Nephron (organoid): ENCODE measurements around the gene TJP1.

Experiments
- H3K27ac Mint-ChIP-seq, 3 experiments: 2 replicates each; pipeline ENCODE4 v1.8.0; 2020; ENCODE audit warnings: mixed read lengths in 3 of 3, mild to moderate bottlenecking in 2 of 3, moderate library complexity in 1 of 3
- H3K27me3 Mint-ChIP-seq: 2 replicates; pipeline ENCODE4 v1.8.0; 2021; ENCODE audit warnings: low read depth, mild to moderate bottlenecking, moderate library complexity, mixed read lengths
- H3K36me3 Mint-ChIP-seq: 2 replicates; pipeline ENCODE4 v1.8.0; 2020; ENCODE audit warnings: low read depth, mixed read lengths
- H3K4me1 Mint-ChIP-seq: 2 replicates; pipeline ENCODE4 v1.8.0; 2020; ENCODE audit warnings: mixed read lengths
- H3K4me3 Mint-ChIP-seq, 3 experiments: 2 replicates each; pipeline ENCODE4 v1.8.0; 2020; ENCODE audit warnings: mild to moderate bottlenecking in 3 of 3, mixed read lengths in 3 of 3, moderate library complexity in 2 of 3
- H3K9me3 Mint-ChIP-seq: 2 replicates; pipeline ENCODE4 v1.8.0; 2020; ENCODE audit warnings: mixed read lengths
- TF ChIP-seq, protein P1 (sequence below), 3 experiments: fragments of 200-600 bp; sonication (generic); IDR thresholded peaks; one replicate each; pipeline ENCODE4 v1.5.0; 2021; ENCODE audit warnings: antibody characterized with exemption in 3 of 3; ENCODE audit not compliant: unreplicated experiment in 3 of 3

TJP1 gene

DNA sequence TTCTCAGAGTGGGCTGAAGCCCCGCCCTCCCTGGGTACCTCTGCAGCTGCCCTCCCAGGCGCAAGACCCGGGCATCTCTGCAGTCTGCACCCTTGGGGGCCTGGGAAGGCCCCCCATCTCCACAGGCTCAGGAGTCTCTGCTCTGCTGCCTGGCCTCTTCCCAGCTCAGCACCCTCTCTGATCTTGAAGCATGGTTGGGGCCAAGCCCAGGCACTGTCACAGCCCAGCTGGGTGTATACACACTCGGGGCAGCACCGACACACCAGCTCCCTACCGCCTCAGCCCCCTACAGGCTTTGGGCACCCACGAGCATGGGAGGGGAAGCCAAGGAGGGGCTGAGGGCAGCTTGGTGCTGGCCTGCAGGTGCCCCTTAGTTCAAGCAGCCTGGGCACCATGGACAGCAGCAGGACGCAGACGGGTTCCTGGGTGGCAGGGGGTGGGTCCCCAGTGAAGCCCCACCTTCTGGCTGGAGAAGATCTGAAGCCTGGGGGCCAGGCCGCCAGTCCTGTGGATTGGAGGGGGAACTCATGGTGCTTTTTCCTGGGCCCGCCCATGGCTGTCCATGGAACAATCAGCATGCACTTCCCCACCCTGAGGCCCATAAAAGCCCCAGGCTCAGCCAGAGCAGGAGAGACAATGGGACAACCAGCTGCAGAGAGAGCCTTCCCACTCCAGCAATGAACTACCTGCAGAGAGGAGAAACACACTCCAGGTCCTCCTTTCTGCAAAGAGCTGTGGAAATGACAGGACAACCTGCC lies 170.6 kb downstream of the TJP1 start:
- no peaks in the 10 kb centered on the region for H3K36me3 Mint-ChIP-seq
- no peak overlapping the region for H3K27ac Mint-ChIP-seq
- peaks cover 6% of the 10 kb centered on the region for H3K27me3 Mint-ChIP-seq
- H3K4me3 Mint-ChIP-seq: no peak overlapping the region
- no peaks in the 10 kb centered on the region for H3K4me1 Mint-ChIP-seq
- TF ChIP-seq, protein P1, sequence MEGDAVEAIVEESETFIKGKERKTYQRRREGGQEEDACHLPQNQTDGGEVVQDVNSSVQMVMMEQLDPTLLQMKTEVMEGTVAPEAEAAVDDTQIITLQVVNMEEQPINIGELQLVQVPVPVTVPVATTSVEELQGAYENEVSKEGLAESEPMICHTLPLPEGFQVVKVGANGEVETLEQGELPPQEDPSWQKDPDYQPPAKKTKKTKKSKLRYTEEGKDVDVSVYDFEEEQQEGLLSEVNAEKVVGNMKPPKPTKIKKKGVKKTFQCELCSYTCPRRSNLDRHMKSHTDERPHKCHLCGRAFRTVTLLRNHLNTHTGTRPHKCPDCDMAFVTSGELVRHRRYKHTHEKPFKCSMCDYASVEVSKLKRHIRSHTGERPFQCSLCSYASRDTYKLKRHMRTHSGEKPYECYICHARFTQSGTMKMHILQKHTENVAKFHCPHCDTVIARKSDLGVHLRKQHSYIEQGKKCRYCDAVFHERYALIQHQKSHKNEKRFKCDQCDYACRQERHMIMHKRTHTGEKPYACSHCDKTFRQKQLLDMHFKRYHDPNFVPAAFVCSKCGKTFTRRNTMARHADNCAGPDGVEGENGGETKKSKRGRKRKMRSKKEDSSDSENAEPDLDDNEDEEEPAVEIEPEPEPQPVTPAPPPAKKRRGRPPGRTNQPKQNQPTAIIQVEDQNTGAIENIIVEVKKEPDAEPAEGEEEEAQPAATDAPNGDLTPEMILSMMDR (IDR thresholded peaks at IDR 0.05; ENCODE audit: unreplicated experiment in 3 of 3): no peak
- peaks cover 2% of the 10 kb centered on the region for H3K9me3 Mint-ChIP-seq
